Esophagus muscularis mucosa (tissue), 4 donors: ENCODE results near the gene VEPH1. TPM values are rescaled to one million over a fixed set of nuclear protein-coding genes. Genes with fewer than 3 reads are reported as not detected.

Source experiments
- DNase-seq: peaks from one replicate; pipeline ENCODE4 v3.0.0-alpha.2; 2017; ENCODE audit errors: extremely low spot score
- H3K27ac ChIP-seq, 4 donors: fragments of 200-600 bp; sonication (generic); replicated peaks in 1 of 4; 1 replicate in 3 of 4; 2 replicates in 1 of 4; pipeline ENCODE4 v1.5.1; 2016 to 2019; ENCODE audit warnings: mild to moderate bottlenecking in 1 of 4
- H3K27me3 ChIP-seq, 4 donors: fragments of 200-600 bp; sonication (generic); one replicate each; pipeline versions ENCODE4 v1.5.1 to v1.6.0; 2016 to 2019
- H3K36me3 ChIP-seq, 4 donors: fragments of 200-600 bp; sonication (generic); one replicate each; pipeline ENCODE4 v1.5.1; 2016 to 2019
- H3K4me1 ChIP-seq, 4 donors: fragments of 200-600 bp; sonication (generic); one replicate each; pipeline ENCODE4 v1.5.1; 2016 to 2019
- H3K4me3 ChIP-seq, 4 donors: fragments of 200-600 bp; sonication (generic); 1 replicate in 2 of 4; 2 replicates in 2 of 4; pipeline ENCODE4 v1.5.1; 2016 to 2019; ENCODE audit warnings: mild to moderate bottlenecking in 4 of 4, moderate library complexity in 1 of 4
- H3K9me3 ChIP-seq, 4 donors: fragments of 200-600 bp; sonication (generic); 1 replicate in 3 of 4; 2 replicates in 1 of 4; pipeline ENCODE4 v1.5.1; 2016 to 2019
- CTCF ChIP-seq, 3 experiments: fragments of 200-600 bp in 2 of 3; fragments of 450-650 bp in 1 of 3; sonication (generic) in 2 of 3; IDR thresholded peaks; one replicate each; pipeline ENCODE4 v1.5.1; 2017 to 2019; ENCODE audit warnings: antibody characterized with exemption in 3 of 3, mild to moderate bottlenecking in 2 of 3, moderate library complexity in 1 of 3
- EP300 ChIP-seq: sonication (generic); formaldehyde crosslinking; IDR thresholded peaks from one replicate; pipeline ENCODE4 v1.6.1; 2017; ENCODE audit warnings: antibody characterized with exemption
- POLR2A ChIP-seq: fragments of 450-650 bp; IDR thresholded peaks from one replicate; pipeline ENCODE4 v1.6.1; 2017; ENCODE audit warnings: antibody characterized with exemption, moderate library complexity, mild to moderate bottlenecking, low read depth
- POLR2AphosphoS5 ChIP-seq, 2 donors: sonication (generic); formaldehyde crosslinking; IDR thresholded peaks; one replicate each; pipeline ENCODE4 v1.6.1; 2017; ENCODE audit warnings: antibody characterized with exemption in 2 of 2
- WGBS: methylation state at CpG from one replicate; pipeline ENCODE4 v1.1.5; 2018; 5-methylcytosine and 5-hydroxymethylcytosine counted together
- intact Hi-C: fragments of 100-400 bp; cut with DNase I; formaldehyde crosslinking; loops from one replicate; pipeline ENCODE4 v1.15.1; 2023
- total RNA-seq, 4 donors: library from RNA; depleted of rRNA; stranded (reverse); fragments of >200 nt; gene quantifications; one replicate each; pipeline versions ENCODE4 v1.1.0 to v1.2.1, GENCODE V29; 2016

Gene VEPH1
- total RNA-seq, 4 donors from 2014 or later = 0.23 to 1.2 (median 0.52) TPM; not detected in 1

DNA sequence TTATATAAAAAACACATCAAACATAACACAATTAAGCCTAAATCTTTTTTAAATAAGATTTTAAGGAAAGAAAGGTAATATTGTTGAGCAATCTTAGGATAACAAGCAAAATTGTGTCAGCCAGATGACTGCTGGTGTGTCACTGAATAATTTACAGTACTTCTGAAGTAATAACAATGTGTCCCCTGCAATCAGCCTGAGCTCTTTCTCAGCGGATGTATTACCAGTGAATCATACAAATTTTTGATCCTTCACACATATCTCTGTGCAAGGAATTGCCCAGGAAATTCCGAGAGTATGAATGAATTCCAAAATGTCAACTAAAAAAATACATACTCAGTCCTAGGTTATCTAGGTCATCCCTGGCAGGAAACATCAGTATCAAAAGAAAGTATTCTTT lies 143.2 kb downstream of the VEPH1 start:
- H3K27me3 ChIP-seq = no peaks in the 10 kb centered on the region
- H3K4me3 ChIP-seq = no peak overlapping the region
- TF ChIP-seq POLR2AphosphoS5 (IDR thresholded peaks at IDR 0.05) (no peak), EP300 (no peak), CTCF (IDR thresholded peaks at IDR 0.05) (no peak), POLR2A (no peak)
- no peak overlapping the region for H3K27ac ChIP-seq
- no peak for DNase-seq
- no peaks in the 10 kb centered on the region for H3K36me3 ChIP-seq
- H3K4me1 ChIP-seq = no peaks in the 10 kb centered on the region
- intact Hi-C loops = no loop called here
- H3K9me3 ChIP-seq = no peaks in the 10 kb centered on the region
- 64% methylated on average over 2 of the region's 2 CpGs for WGBS

- H3K36me3 ChIP-seq = no peaks in the 10 kb centered on the region
- TF ChIP-seq POLR2AphosphoS5 (IDR thresholded peaks at IDR 0.05) (no peak), EP300 (no peak), CTCF (IDR thresholded peaks at IDR 0.05) (no peak), POLR2A (no peak)
- 72% methylated on average over 1 of the region's 1 CpG for WGBS
- intact Hi-C loops = no loop called here
- no peaks in the 10 kb centered on the region for H3K27me3 ChIP-seq
- no peaks in the 10 kb centered on the region for H3K4me1 ChIP-seq
- H3K4me3 ChIP-seq = no peak overlapping the region
- DNase-seq = no peak
- no peaks in the 10 kb centered on the region for H3K9me3 ChIP-seq
- H3K27ac ChIP-seq = no peak overlapping the region
These were observed 146.7 kb downstream of the VEPH1 start for GRCh38 chr3:157356541-157356940.

- H3K27ac ChIP-seq = no peak overlapping the region
- intact Hi-C loops = no loop called here
- H3K4me1 ChIP-seq = no peaks in the 10 kb centered on the region
- no peak for DNase-seq
- no peaks in the 10 kb centered on the region for H3K36me3 ChIP-seq
- TF ChIP-seq EP300 (no peak), CTCF (IDR thresholded peaks at IDR 0.05) (no peak), POLR2A (no peak), POLR2AphosphoS5 (IDR thresholded peaks at IDR 0.05) (no peak)
- H3K4me3 ChIP-seq = no peak overlapping the region
- 78% methylated on average over 2 of the region's 2 CpGs for WGBS
- H3K9me3 ChIP-seq = no peaks in the 10 kb centered on the region
- H3K27me3 ChIP-seq = no peaks in the 10 kb centered on the region
These were observed 147.9 kb downstream of the VEPH1 start for GRCh38 chr3:157355276-157355675.

DNA sequence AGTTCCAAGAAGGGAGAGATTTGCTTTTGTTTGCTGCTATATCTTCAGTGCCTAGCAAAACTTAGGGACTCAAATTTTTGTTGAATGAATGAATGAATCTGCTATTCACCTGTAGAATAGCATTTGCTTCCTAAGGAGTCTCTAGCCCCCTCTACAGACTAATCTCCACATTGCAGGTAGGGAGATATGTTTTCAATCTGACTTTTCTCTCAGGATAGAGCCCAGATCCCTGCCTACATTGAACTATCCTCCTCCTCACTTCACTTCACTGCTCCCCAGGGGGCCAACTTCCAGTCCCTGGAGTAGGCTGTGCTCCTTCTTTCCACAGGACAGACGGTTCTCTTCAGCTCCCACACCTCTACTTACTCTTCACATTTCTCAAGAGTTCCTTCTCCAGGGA lies 148.5 kb downstream of the VEPH1 start:
- intact Hi-C loops = no loop called here
- TF ChIP-seq CTCF (IDR thresholded peaks at IDR 0.05) = peak in 1 of 3 experiments; percentile 17
- TF ChIP-seq POLR2AphosphoS5 (IDR thresholded peaks at IDR 0.05) = no peak
- no peaks in the 10 kb centered on the region for H3K36me3 ChIP-seq
- DNase-seq = no peak
- H3K4me3 ChIP-seq = no peak overlapping the region
- WGBS = 43% methylated on average over 1 of the region's 1 CpG
- H3K4me1 ChIP-seq = no peaks in the 10 kb centered on the region
- no peaks in the 10 kb centered on the region for H3K9me3 ChIP-seq
- H3K27ac ChIP-seq = no peak overlapping the region
- no peaks in the 10 kb centered on the region for H3K27me3 ChIP-seq

GRCh38 chr3:157354254-157354653 lies 149.0 kb downstream of the VEPH1 start:
- H3K36me3 ChIP-seq = no peaks in the 10 kb centered on the region
- H3K4me1 ChIP-seq = no peaks in the 10 kb centered on the region
- TF ChIP-seq CTCF (IDR thresholded peaks at IDR 0.05) (no peak), POLR2AphosphoS5 (IDR thresholded peaks at IDR 0.05) (no peak), EP300 (no peak), POLR2A (no peak)
- no peak overlapping the region for H3K27ac ChIP-seq
- DNase-seq = no peak
- H3K9me3 ChIP-seq = no peaks in the 10 kb centered on the region
- WGBS = 87% methylated on average over 1 of the region's 1 CpG
- intact Hi-C loops = no loop called here
- no peak overlapping the region for H3K4me3 ChIP-seq
- no peaks in the 10 kb centered on the region for H3K27me3 ChIP-seq
